Neural progenitor cell (in vitro differentiated cells): ENCODE measurements around the gene GYG1. TPM values are rescaled to one million over a fixed set of nuclear protein-coding genes. Genes with fewer than 3 reads are reported as not detected.

Experiments
- DNase-seq: peaks from one replicate; pipeline ENCODE4 v3.0.0-alpha.2; 2016; ENCODE audit warnings: low spot score
- H2AFZ ChIP-seq: fragments of 200-600 bp; sonication (generic); replicated peaks from 2 replicates; pipeline ENCODE4 v1.6.1; 2016; ENCODE audit warnings: antibody characterized with exemption
- H3F3A ChIP-seq: fragments of 200-600 bp; sonication (generic); 2 replicates; pipeline ENCODE4 v1.6.1; 2016; ENCODE audit warnings: antibody characterized with exemption, low read depth
- H3K27ac ChIP-seq: fragments of 200-600 bp; sonication (generic); 2 replicates; pipeline ENCODE4 v1.5.1; 2016; ENCODE audit warnings: mild to moderate bottlenecking
- H3K27me3 ChIP-seq: fragments of 200-600 bp; sonication (generic); 2 replicates; pipeline ENCODE4 v1.6.1; 2016; ENCODE audit warnings: mild to moderate bottlenecking, moderate library complexity
- H3K36me3 ChIP-seq: fragments of 200-600 bp; sonication (generic); 2 replicates; pipeline ENCODE4 v1.5.1; 2016
- H3K4me1 ChIP-seq: fragments of 200-600 bp; sonication (generic); 2 replicates; pipeline ENCODE4 v1.6.1; 2016; ENCODE audit warnings: mixed run types
- H3K4me2 ChIP-seq: fragments of 200-600 bp; sonication (generic); 2 replicates; pipeline ENCODE4 v1.6.1; 2016
- H3K4me3 ChIP-seq: fragments of 200-600 bp; sonication (generic); 2 replicates; pipeline ENCODE4 v1.5.1; 2016
- H3K79me2 ChIP-seq: fragments of 200-600 bp; sonication (generic); 2 replicates; pipeline ENCODE4 v1.6.1; 2016; ENCODE audit warnings: low read depth
- H3K9ac ChIP-seq: fragments of 200-600 bp; sonication (generic); 2 replicates; pipeline ENCODE4 v1.6.1; 2016
- H3K9me3 ChIP-seq: fragments of 200-600 bp; sonication (generic); 2 replicates; pipeline ENCODE4 v1.5.1; 2016; ENCODE audit warnings: low read depth
- H4K20me1 ChIP-seq: fragments of 200-600 bp; sonication (generic); 2 replicates; pipeline ENCODE4 v1.6.1; 2016; ENCODE audit warnings: low read depth
- H3K27ac Mint-ChIP-seq: 3 replicates; pipeline ENCODE4 v1.8.0; 2021; ENCODE audit warnings: mixed read lengths
- H3K27me3 Mint-ChIP-seq: 2 replicates; pipeline ENCODE4 v1.8.0; 2022; ENCODE audit warnings: low read depth, mild to moderate bottlenecking, inconsistent platforms, moderate library complexity, mixed read lengths; ENCODE audit not compliant: insufficient read depth
- H3K36me3 Mint-ChIP-seq: 3 replicates; pipeline ENCODE4 v1.8.0; 2021; ENCODE audit warnings: mixed read lengths
- H3K4me1 Mint-ChIP-seq: 3 replicates; pipeline ENCODE4 v1.8.0; 2021; ENCODE audit warnings: mixed read lengths
- H3K4me3 Mint-ChIP-seq: 3 replicates; pipeline ENCODE4 v1.8.0; 2021; ENCODE audit warnings: mild to moderate bottlenecking, moderate library complexity, mixed read lengths
- H3K9me3 Mint-ChIP-seq: 3 replicates; pipeline ENCODE4 v1.8.0; 2020; ENCODE audit warnings: mixed read lengths
- EZH2 ChIP-seq: fragments of 200-600 bp; sonication (generic); IDR thresholded peaks from 2 replicates; pipeline ENCODE4 v1.6.1; 2017; ENCODE audit warnings: antibody characterized with exemption, mild to moderate bottlenecking, moderate library complexity
- EZH2phosphoT487 ChIP-seq: fragments of 200-600 bp; sonication (generic); IDR thresholded peaks from 2 replicates; pipeline ENCODE4 v1.6.1; 2017; ENCODE audit warnings: antibody characterized with exemption
- total RNA-seq: library from RNA; depleted of rRNA; stranded (reverse); fragments of >200 nt; gene quantifications from 2 replicates; pipeline ENCODE4 v1.2.3, GENCODE V29; 2015; ENCODE audit warnings: low replicate concordance
- TF ChIP-seq, protein P1 (sequence below): fragments of 200-600 bp; sonication (generic); IDR thresholded peaks from 2 replicates; pipeline ENCODE4 v1.5.1; 2017; ENCODE audit warnings: antibody characterized with exemption, mild to moderate bottlenecking

GYG1 gene
- total RNA-seq, 1 donor from 2014 or later = 22.0 TPM

DNA sequence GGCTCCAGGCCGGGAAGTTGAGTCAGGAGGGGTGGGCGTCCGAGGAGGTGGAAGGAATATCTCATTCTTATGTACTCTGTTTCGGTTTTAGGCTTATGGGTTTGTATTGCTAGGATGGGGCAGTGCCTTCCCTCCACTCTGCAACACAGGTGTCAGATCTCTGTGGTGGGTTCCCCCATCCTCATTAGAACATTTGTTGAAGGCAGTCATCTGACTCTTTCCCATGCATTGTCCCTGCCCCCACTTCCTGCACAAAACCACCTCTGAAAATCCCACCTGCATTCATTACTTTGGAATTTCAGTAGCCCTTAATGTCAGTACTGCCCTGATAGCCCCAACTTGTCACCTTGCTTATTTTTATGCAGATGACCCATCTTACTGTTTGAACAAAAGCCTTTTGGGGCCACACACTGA lies 29.5 kb downstream of the GYG1 start:
- H3K27ac ChIP-seq = no peak overlapping the region
- TF ChIP-seq EZH2phosphoT487 (no peak), EZH2 (no peak)
- TF ChIP-seq, protein P1, sequence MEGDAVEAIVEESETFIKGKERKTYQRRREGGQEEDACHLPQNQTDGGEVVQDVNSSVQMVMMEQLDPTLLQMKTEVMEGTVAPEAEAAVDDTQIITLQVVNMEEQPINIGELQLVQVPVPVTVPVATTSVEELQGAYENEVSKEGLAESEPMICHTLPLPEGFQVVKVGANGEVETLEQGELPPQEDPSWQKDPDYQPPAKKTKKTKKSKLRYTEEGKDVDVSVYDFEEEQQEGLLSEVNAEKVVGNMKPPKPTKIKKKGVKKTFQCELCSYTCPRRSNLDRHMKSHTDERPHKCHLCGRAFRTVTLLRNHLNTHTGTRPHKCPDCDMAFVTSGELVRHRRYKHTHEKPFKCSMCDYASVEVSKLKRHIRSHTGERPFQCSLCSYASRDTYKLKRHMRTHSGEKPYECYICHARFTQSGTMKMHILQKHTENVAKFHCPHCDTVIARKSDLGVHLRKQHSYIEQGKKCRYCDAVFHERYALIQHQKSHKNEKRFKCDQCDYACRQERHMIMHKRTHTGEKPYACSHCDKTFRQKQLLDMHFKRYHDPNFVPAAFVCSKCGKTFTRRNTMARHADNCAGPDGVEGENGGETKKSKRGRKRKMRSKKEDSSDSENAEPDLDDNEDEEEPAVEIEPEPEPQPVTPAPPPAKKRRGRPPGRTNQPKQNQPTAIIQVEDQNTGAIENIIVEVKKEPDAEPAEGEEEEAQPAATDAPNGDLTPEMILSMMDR = no peak
- H3F3A ChIP-seq = no peaks in the 10 kb centered on the region
- H3K4me2 ChIP-seq = no peak overlapping the region
- H3K4me1 ChIP-seq = no peaks in the 10 kb centered on the region
- Mint-ChIP-seq H3K4me3 (no peak overlapping the region), H3K27ac (no peak overlapping the region), H3K27me3 (peaks cover 3% of the 10 kb centered on the region), H3K4me1 (no peaks in the 10 kb centered on the region), H3K9me3 (peaks cover 10% of the 10 kb centered on the region), H3K36me3 (peaks cover 21% of the 10 kb centered on the region)
- no peaks in the 10 kb centered on the region for H3K79me2 ChIP-seq
- peaks cover 4% of the 10 kb centered on the region for H3K9me3 ChIP-seq
- no peaks in the 10 kb centered on the region for H4K20me1 ChIP-seq
- no peaks in the 10 kb centered on the region for H3K36me3 ChIP-seq
- no peak overlapping the region for H2AFZ ChIP-seq
- H3K9ac ChIP-seq = no peak overlapping the region
- H3K27me3 ChIP-seq = no peaks in the 10 kb centered on the region
- DNase-seq = no peak
- H3K4me3 ChIP-seq = no peak overlapping the region

- Mint-ChIP-seq H3K4me1 (no peaks in the 10 kb centered on the region), H3K36me3 (peaks cover 27% of the 10 kb centered on the region), H3K27ac (no peak overlapping the region), H3K9me3 (peaks cover 17% of the 10 kb centered on the region), H3K27me3 (peaks cover 3% of the 10 kb centered on the region), H3K4me3 (no peak overlapping the region)
- Histone ChIP-seq H3F3A (no peaks in the 10 kb centered on the region), H3K79me2 (no peaks in the 10 kb centered on the region), H3K4me2 (no peak overlapping the region), H3K9me3 (peaks cover 4% of the 10 kb centered on the region), H3K27me3 (no peaks in the 10 kb centered on the region), H3K36me3 (no peaks in the 10 kb centered on the region), H3K4me1 (no peaks in the 10 kb centered on the region), H3K27ac (no peak overlapping the region), H3K4me3 (no peak overlapping the region), H3K9ac (no peak overlapping the region), H2AFZ (no peak overlapping the region), H4K20me1 (no peaks in the 10 kb centered on the region)
- TF ChIP-seq, protein P1 = no peak
- TF ChIP-seq EZH2 (no peak), EZH2phosphoT487 (no peak)
- DNase-seq = no peak
These were observed 30.5 kb downstream of the GYG1 start for GRCh38 chr3:149021830-149022229.

- no peak for DNase-seq
- H3K36me3 ChIP-seq = no peaks in the 10 kb centered on the region
These were observed 32.6 kb downstream of the GYG1 start for GRCh38 chr3:149023951-149024350.

More at GRCh38 chr3:149023951-149024350, 32.6 kb downstream of the GYG1 start:
- Mint-ChIP-seq H3K27me3 (no peaks in the 10 kb centered on the region), H3K36me3 (peaks cover 35% of the 10 kb centered on the region), H3K9me3 (peaks cover 17% of the 10 kb centered on the region), H3K4me3 (no peak overlapping the region), H3K4me1 (no peaks in the 10 kb centered on the region), H3K27ac (no peak overlapping the region)
- Histone ChIP-seq H3K4me2 (no peak overlapping the region), H3K9ac (no peak overlapping the region), H3K4me1 (no peaks in the 10 kb centered on the region), H2AFZ (no peak overlapping the region), H3K4me3 (no peak overlapping the region), H3K9me3 (peaks cover 4% of the 10 kb centered on the region), H4K20me1 (no peaks in the 10 kb centered on the region), H3K27me3 (no peaks in the 10 kb centered on the region), H3K79me2 (no peaks in the 10 kb centered on the region), H3F3A (no peaks in the 10 kb centered on the region), H3K27ac (no peak overlapping the region)
- TF ChIP-seq EZH2phosphoT487 (no peak), EZH2 (no peak)
- TF ChIP-seq, protein P1 = no peak
